ENCODE measurements around the gene AGAP1.

Gene AGAP1

DNA sequence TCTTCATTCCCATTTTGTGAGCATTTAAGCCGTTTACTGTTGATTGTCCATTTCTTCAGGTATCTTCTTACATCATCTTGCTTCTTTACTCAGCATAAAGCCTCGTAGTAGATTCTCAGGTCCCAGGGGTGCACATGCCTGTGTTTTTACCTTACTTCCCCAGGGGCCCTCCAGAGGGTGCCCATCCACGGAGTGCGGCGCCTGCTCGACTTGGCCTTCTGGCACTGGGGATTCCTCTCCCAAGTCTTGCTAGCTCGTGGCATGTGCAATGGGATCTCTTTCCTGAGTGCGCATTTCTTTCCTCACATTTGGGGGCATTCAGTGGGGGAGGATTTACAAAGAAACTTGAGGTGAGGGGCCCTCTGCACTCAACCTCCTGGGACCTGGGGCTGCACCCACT, 148.1 kb downstream of the AGAP1 start:
- DNase-seq: no peak

- DNase-seq: no peak
These were observed 148.7 kb downstream of the AGAP1 start for GRCh38 chr2:235642446-235643098.

DNA sequence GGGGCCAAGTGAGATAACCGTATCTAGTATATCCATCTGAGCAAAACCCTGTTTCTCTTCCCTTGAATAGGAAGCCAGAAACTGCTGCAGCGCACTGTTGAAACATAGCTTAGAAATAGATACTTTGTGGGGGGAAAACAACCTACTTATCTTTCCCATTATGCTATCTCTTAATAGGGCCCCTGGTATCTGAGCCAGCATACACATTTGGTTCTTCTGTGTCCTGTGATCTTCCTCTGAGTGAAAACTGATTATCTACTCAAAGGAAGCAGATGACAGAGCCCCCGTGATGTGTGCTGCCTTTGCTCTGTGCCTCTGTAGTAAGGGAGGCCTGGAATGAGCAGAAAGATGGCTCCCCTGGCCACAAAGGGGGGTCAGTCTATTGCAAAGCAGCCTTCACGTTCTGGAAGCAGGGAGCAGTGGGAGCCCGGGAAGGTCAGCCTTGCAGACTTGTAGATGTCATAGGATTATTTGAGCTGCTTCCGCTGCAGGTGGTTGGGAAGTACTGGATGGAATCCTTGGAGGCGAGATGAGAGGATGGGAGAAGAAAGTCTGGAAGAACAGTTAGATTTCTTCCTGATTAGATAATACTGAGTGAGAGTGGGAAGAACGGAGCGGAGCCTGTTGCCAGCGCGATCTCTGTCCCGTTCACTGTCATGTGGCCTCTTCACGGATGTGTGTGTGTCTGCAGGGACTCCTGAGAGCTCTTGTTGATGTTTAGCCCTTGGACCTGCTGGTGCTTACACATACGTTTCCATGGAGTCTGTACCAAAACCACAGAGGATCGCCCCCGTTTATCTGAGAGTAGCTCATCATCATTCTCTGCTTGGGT, 150.1 kb downstream of the AGAP1 start:
- DNase-seq: no peak

DNA sequence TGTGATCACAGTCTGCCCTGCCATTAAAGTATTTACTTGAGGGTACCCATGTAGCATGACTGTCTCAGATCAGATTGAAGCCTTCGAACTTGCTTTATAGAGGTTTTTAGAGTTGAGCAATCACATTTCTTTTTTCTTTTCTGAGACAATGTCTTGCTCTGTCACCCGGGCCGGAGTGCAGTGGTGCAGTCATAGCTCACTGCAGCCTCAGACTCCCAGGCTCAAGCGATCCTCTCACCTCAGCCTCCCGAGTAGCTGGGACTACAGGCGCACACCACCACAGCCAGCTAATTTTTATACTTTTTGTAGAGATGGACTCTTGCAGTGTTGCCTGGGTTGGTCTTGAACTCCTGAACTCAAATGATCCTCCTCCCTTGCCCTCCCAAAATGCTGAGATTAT, 153.4 kb downstream of the AGAP1 start:
- no peak for DNase-seq

DNA sequence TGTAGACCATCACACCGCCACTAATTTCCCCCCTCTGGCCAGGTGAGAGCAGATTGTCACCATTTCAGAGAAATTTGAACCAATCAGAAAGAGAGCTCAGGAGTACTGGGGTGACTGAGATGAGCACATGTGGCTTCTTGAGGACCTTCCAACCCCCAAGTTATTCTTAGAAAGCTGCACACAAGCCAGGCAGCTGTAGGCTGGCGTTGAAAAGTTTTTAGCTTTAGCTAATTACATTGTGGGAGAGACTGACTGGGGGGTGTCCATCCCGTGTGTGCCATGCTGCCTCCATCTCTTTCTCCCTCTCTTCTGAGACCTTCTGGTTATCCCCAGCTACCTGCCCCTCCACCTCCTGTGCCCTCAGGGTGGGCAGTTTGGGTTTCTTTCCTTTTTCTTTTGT, 154.0 kb downstream of the AGAP1 start:
- DNase-seq: no peak

- DNase-seq: no peak
These were observed 155.6 kb downstream of the AGAP1 start for GRCh38 chr2:235649418-235649817.

GRCh38 chr2:235651643-235652042, 157.8 kb downstream of the AGAP1 start:
- DNase-seq: no peak

GRCh38 chr2:235654103-235654813, 160.4 kb downstream of the AGAP1 start:
- no peak for DNase-seq

DNA sequence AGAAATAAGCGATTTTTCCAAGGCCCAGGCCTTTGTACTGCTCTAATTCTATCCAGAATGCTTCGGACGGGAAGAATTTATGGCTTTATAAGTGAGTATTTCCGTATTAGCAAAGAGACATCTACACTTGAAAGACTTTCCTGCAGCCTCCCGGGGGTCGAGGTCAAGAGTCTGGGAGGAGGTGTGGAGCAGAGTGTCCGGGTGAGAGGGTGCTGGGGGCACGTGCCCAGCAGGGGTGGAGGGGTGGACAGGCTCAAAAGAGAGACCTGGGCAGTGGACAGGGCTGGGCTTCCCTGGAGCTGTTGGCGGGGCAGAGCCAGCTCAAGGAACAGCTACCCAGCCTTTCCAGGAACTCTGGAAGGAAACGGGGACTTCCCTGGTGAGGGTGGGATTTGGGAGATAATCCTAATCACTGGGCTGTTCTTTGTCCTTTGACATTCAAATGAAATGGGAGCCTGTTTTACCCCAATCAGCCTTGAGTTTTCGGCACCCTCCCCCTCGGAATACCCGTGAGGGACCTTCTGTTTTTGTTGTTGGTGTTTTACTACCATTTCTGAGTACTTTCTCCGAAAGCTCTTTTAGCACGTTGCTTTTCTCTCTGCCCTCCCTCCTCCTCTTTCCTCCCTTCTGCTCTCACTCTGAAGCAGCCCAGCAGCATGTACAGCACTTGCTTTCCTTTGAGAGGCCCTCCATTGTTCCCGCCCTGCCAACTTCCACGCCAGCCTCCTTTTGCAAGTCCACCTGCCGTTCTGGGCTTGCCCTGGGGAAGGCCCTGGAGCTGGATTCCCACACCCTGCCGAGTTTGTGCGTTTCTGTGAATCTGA, 164.7 kb downstream of the AGAP1 start:
- no peak for DNase-seq

GRCh38 chr2:235659767-235660322, 166.0 kb downstream of the AGAP1 start:
- no peak for DNase-seq

DNA sequence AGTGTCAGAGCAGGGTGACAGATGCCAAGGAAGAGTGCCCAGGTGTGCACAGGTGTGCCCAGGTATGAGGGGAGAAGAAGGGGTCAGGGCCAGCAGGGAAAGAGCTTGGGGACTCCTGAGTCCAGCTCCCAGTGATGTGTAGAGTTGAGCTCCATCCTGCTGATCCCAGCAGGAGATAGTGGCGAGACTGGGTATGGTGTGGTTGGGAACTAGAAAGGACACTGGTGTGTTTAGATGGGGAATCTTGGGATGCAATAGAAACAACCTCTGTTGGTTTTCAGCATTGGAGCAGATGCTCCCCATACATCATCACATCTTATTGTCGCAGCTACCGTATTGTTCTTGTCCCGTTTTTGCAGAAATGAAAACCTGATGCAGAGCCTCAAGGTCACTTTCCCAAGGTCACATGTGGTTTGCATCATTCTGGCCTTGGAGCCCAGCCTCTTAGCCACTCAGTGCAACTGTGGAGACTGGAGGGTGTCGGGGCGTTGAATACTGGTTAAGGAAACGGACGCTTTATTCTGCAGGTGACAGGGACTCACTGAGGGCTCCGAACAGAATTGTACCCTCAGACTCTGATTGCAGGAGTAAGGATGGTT, 166.7 kb downstream of the AGAP1 start:
- DNase-seq: no peak

GRCh38 chr2:235661167-235661937, 167.5 kb downstream of the AGAP1 start:
- DNase-seq: no peak

DNA sequence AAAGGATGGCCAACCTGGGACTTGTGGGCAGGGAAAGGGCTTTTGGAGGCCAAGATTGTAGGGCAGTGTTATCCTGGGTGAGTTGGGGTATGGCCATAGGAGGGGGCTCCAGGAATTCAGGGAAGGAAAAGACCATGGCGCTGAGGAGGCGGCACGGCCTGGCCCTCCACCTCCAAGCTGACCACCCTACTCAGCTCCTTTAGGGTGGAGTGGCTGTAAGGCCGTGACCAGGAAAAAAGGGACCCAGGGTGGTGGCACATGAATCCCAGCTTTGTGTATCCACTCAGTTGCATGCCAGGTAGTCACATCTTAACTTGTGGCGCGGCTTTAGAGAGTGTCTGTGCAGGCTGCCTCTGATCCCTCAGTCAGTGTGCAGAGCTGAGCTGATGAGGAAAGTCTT, 168.1 kb downstream of the AGAP1 start:
- DNase-seq: no peak

DNA sequence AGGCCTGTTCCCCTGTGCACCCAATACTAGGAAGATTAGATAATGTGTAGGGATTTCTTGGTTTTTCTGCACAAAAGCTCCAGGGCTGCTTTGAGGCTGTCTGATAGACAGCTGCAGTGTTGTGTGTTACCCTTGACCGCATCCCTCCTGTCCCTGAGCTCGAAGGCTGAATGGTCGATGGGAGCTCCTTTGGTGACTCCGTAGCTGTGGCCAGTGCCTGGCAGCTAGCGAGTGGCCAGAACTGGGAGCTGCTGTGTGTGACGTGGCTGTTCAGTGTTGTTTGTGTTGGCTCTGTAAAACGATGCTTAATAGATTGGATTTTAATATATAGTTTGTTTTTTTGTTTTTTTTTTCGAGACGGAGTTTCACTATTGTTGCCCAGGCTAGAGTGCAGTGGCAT, 170.0 kb downstream of the AGAP1 start:
- no peak for DNase-seq

DNA sequence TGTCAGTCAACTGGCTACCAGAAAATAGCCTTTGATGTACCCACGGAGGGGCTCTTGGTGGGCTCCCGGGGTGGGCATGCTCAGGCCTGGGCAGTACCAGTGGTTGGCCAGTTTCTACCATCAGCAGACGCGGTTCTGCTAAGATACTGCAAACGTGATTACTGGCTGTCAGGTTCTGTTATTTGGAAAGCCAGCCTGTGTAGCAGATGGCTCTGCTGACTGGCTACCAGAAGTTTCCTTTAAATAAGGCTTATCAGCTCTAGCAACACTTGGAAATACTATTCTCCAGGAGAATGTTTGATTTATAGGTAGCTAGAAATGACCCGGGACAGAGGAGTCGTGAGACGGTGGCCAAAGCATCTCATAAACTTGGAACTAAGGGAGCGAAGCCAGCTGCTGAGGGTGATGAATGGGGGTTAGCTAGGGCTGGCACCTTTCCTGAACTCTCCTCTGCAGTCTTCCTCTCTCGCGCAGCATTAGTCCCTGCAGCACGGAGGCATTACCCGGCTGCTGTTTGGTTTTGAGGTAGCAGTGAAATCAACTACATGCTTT, 171.9 kb downstream of the AGAP1 start:
- no peak for DNase-seq

DNA sequence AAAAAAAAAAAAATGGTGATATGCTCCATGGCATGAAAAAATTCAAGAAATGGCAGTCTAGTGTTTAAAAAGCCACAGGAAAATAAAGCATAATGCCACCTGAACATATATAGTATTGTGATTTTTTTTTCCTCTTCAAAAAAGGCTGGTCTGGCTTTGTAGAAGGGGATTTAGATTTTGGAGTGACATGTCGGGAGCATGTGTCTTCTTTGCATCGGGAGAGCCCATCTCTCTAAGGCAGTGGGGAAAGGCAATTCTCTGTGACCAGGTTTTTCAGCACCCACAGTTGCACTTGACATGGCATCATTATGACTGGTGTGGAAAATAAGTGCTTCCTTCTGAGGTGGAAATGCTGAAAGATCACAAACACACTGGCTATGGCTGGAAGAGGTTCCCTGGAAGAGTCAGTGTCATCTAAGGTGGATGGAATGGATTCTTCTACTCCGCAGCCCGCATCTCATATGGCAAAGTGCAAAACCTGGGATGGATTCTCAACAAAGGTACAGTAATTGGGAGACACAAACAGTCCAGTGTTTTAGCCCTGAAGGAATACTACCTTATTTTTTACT, 172.5 kb downstream of the AGAP1 start:
- DNase-seq: no peak

- no peak for DNase-seq
These were observed 174.9 kb downstream of the AGAP1 start for GRCh38 chr2:235668782-235669181.

GRCh38 chr2:235669269-235669831, 175.5 kb downstream of the AGAP1 start:
- peak; percentile 45 for DNase-seq

GRCh38 chr2:235669983-235670962, 176.4 kb downstream of the AGAP1 start:
- no peak for DNase-seq

All from stimulated activated CD8-positive, alpha-beta memory T cell treated with anti-CD3 and anti-CD28 coated beads, Interleukin-4, amount 100 ng/mL, for 48 hours (primary cell).